NT2/D1 (cell line): ENCODE data around the gene BLM.
"Not testable (repeated sequence)": the region's sequence is repeated elsewhere in the genome, so short reads cannot be mapped to it uniquely, and the experiment has no call there.

Experiments used
- DNase-seq: peaks from one replicate; pipeline ENCODE4 v3.0.0-alpha.2; 2011; ENCODE audit warnings: low read depth, low spot score
- H3K27me3 ChIP-seq: 2 replicates; pipeline ENCODE4 v1.6.0; 2011; ENCODE audit warnings: mild to moderate bottlenecking; ENCODE audit not compliant: insufficient read length, insufficient read depth
- H3K36me3 ChIP-seq: 2 replicates; pipeline ENCODE4 v1.6.1; 2011; ENCODE audit warnings: mild to moderate bottlenecking, low read length, mixed read lengths; ENCODE audit not compliant: insufficient read depth, insufficient read length
- H3K4me1 ChIP-seq: 2 replicates; pipeline ENCODE4 v1.5.1; 2011; ENCODE audit not compliant: insufficient read depth, insufficient read length
- H3K4me3 ChIP-seq: 2 replicates; pipeline ENCODE4 v1.5.1; 2011; ENCODE audit warnings: low read depth; ENCODE audit not compliant: insufficient read length
- H3K9ac ChIP-seq: 2 replicates; pipeline ENCODE4 v1.6.0; 2011; ENCODE audit warnings: low read depth; ENCODE audit not compliant: insufficient read length
- H3K9me3 ChIP-seq: 2 replicates; pipeline ENCODE4 v1.5.1; 2011; ENCODE audit warnings: mild to moderate bottlenecking, low read length; ENCODE audit not compliant: insufficient read depth
- SUZ12 ChIP-seq: IDR thresholded peaks from 2 replicates; pipeline ENCODE4 v1.6.1; 2011; ENCODE audit not compliant: insufficient read length, insufficient read depth; ENCODE audit errors: extremely low read depth
- YY1 ChIP-seq: IDR thresholded peaks from 2 replicates; pipeline ENCODE4 v1.6.1; 2011; ENCODE audit not compliant: insufficient read length, insufficient read depth
- ZNF274 ChIP-seq: IDR thresholded peaks from 2 replicates; pipeline ENCODE4 v1.6.1; 2011; ENCODE audit warnings: mild to moderate bottlenecking, low read depth, low read length

The BLM gene

GRCh38 chr15:90684281-90684680 lies 32.9 kb upstream of the BLM start:
- no peaks in the 10 kb centered on the region for H3K4me1 ChIP-seq
- no peak for TF ChIP-seq YY1
- no peak for TF ChIP-seq SUZ12
- TF ChIP-seq ZNF274 = no peak
- no peak for DNase-seq
- H3K36me3 ChIP-seq = no peaks in the 10 kb centered on the region
- no peaks in the 10 kb centered on the region for H3K27me3 ChIP-seq
- H3K9me3 ChIP-seq = peaks cover 8% of the 10 kb centered on the region; the same call in 1 of the 2 replicates
- H3K9ac ChIP-seq = no peak overlapping the region
- H3K4me3 ChIP-seq = no peak overlapping the region

- DNase-seq = no peak
- no peaks in the 10 kb centered on the region for H3K36me3 ChIP-seq
- no peak overlapping the region for H3K4me3 ChIP-seq
- no peaks in the 10 kb centered on the region for H3K4me1 ChIP-seq
- H3K9me3 ChIP-seq = peaks cover 8% of the 10 kb centered on the region; the same call in 1 of the 2 replicates
- TF ChIP-seq YY1 (no peak), SUZ12 (no peak), ZNF274 (no peak)
- H3K27me3 ChIP-seq = no peaks in the 10 kb centered on the region
- no peak overlapping the region for H3K9ac ChIP-seq
Observed at GRCh38 chr15:90685591-90686434, 31.3 kb upstream of the BLM start.

- no peak for TF ChIP-seq ZNF274
- Histone ChIP-seq H3K27me3 (no peaks in the 10 kb centered on the region), H3K9ac (no peak overlapping the region), H3K36me3 (no peaks in the 10 kb centered on the region), H3K4me3 (no peak overlapping the region), H3K9me3 (peaks cover 8% of the 10 kb centered on the region; the same call in 1 of the 2 replicates), H3K4me1 (no peaks in the 10 kb centered on the region)
- DNase-seq = no peak
Observed at GRCh38 chr15:90686435-90687218, 30.5 kb upstream of the BLM start.

- H3K27me3 ChIP-seq, H3K4me1 ChIP-seq, H3K9me3 ChIP-seq, H3K9ac ChIP-seq, H3K4me3 ChIP-seq, DNase-seq, H3K36me3 ChIP-seq: not testable (repeated sequence)
Observed at GRCh38 chr15:90689326-90689961, 27.7 kb upstream of the BLM start.

GRCh38 chr15:90690585-90690984 lies 26.6 kb upstream of the BLM start:
- Histone ChIP-seq H3K9me3 (peaks cover 8% of the 10 kb centered on the region; the same call in 1 of the 2 replicates), H3K4me3 (no peak overlapping the region), H3K9ac (no peak overlapping the region), H3K27me3 (no peaks in the 10 kb centered on the region), H3K4me1 (no peaks in the 10 kb centered on the region), H3K36me3 (no peaks in the 10 kb centered on the region)
- no peak for DNase-seq
- no peak for TF ChIP-seq SUZ12

- no peaks in the 10 kb centered on the region for H3K27me3 ChIP-seq
- H3K9ac ChIP-seq = peak overlapping the region; percentile 1
- no peaks in the 10 kb centered on the region for H3K4me1 ChIP-seq
- no peak for DNase-seq
- peaks cover 8% of the 10 kb centered on the region; the same call in 1 of the 2 replicates for H3K9me3 ChIP-seq
- H3K4me3 ChIP-seq = no peak overlapping the region
- TF ChIP-seq ZNF274 (no peak), YY1 (no peak), SUZ12 (no peak)
- no peaks in the 10 kb centered on the region for H3K36me3 ChIP-seq
Observed at GRCh38 chr15:90691369-90691768, 25.8 kb upstream of the BLM start.

- H3K4me1 ChIP-seq = no peaks in the 10 kb centered on the region
- H3K27me3 ChIP-seq = no peaks in the 10 kb centered on the region
- no peak for DNase-seq
- peaks cover 8% of the 10 kb centered on the region; the same call in 1 of the 2 replicates for H3K9me3 ChIP-seq
- H3K36me3 ChIP-seq = no peaks in the 10 kb centered on the region
- H3K4me3 ChIP-seq = no peak overlapping the region
- TF ChIP-seq YY1 (no peak), SUZ12 (no peak), ZNF274 (no peak)
- H3K9ac ChIP-seq = no peak overlapping the region
Observed at GRCh38 chr15:90691982-90692773, 25.0 kb upstream of the BLM start.
